HL-60/S4 treated with retinoic acid at 250 ng/mL for 4 days and 3 days (cell line): ENCODE data around the gene CD248.
"Not testable (repeated sequence)": the region's sequence is repeated elsewhere in the genome, so short reads cannot be mapped to it uniquely, and the experiment has no call there.

Experiments
- in situ Hi-C: fragments of 300-500 bp; cut with MboI; formaldehyde crosslinking; loops from 2 replicates; pipeline ENCODE4 v1.7.0; 2022; ENCODE audit warnings: low sequenced_read_pairs

The CD248 gene

GRCh38 chr11:66316849-66317251, at the start of gene CD248:
TSS of gene CD248 (minus strand) at chr11:66317044. CDS start at chr11:66317027, 17 bp downstream.
- in situ Hi-C loops = no loop called here

- in situ Hi-C loops = no loop called here
These were observed 49.1 kb upstream of the CD248 start for GRCh38 chr11:66365711-66366619.

GRCh38 chr11:66365166-66365565, 48.3 kb upstream of the CD248 start:
- in situ Hi-C loops = no loop called here

GRCh38 chr11:66363805-66364535, 47.1 kb upstream of the CD248 start:
- in situ Hi-C loops = no loop called here

- in situ Hi-C loops = no loop called here
These were observed 46.4 kb upstream of the CD248 start for GRCh38 chr11:66363187-66363601.

GRCh38 chr11:66362481-66363147, 45.8 kb upstream of the CD248 start:
- in situ Hi-C loops = no loop called here

GRCh38 chr11:66361502-66361941, 44.7 kb upstream of the CD248 start:
- in situ Hi-C loops = no loop called here

- in situ Hi-C loops = no loop called here
These were observed 43.7 kb upstream of the CD248 start for GRCh38 chr11:66360406-66361073.

GRCh38 chr11:66359662-66360087, 42.8 kb upstream of the CD248 start:
- in situ Hi-C loops = no loop called here

GRCh38 chr11:66350560-66351235, 33.9 kb upstream of the CD248 start:
- in situ Hi-C loops = not testable (repeated sequence)

GRCh38 chr11:66349084-66349386, 32.2 kb upstream of the CD248 start:
- in situ Hi-C loops = no loop called here

- in situ Hi-C loops = no loop called here
These were observed 30.8 kb upstream of the CD248 start, which contains the start of gene B4GAT1 for GRCh38 chr11:66347425-66348276. TSS of gene B4GAT1 (minus strand) at chr11:66347629. CDS start at chr11:66347545, 84 bp downstream.

GRCh38 chr11:66346476-66347424, 29.9 kb upstream of the CD248 start:
- in situ Hi-C loops = no loop called here

- in situ Hi-C loops = no loop called here
These were observed 28.4 kb upstream of the CD248 start for GRCh38 chr11:66345316-66345649.

GRCh38 chr11:66344550-66345315, 27.9 kb upstream of the CD248 start, which contains the start of gene BRMS1:
TSS of gene BRMS1 (minus strand) at chr11:66345104. CDS start at chr11:66342234, 2,870 bp downstream.
- in situ Hi-C loops = no loop called here

- in situ Hi-C loops = no loop called here
These were observed 26.3 kb upstream of the CD248 start for GRCh38 chr11:66343176-66343575.

- in situ Hi-C loops = no loop called here
These were observed 24.8 kb upstream of the CD248 start for GRCh38 chr11:66341502-66342126.
